Vagina (tissue), 2 donors: ENCODE data around the gene KLRB1.
"Not testable (repeated sequence)": the region's sequence is repeated elsewhere in the genome, so short reads cannot be mapped to it uniquely, and the experiment has no call there.

Source experiments
- CTCF ChIP-seq, 3 experiments: fragments of 450-650 bp in 2 of 3; fragments of 200-600 bp in 1 of 3; sonication (generic) in 1 of 3; IDR thresholded peaks; one replicate each; pipeline ENCODE4 v1.5.1; 2017 to 2019; ENCODE audit warnings: antibody characterized with exemption in 3 of 3, mild to moderate bottlenecking in 2 of 3, moderate library complexity in 2 of 3
- POLR2AphosphoS5 ChIP-seq, 2 donors: sonication (generic); formaldehyde crosslinking; IDR thresholded peaks; one replicate each; pipeline ENCODE4 v1.9.0; 2017; ENCODE audit warnings: antibody characterized with exemption in 2 of 2, mild to moderate bottlenecking in 2 of 2, low read depth in 1 of 2; ENCODE audit not compliant: insufficient read depth in 1 of 2

GRCh38 chr12:9567151-9567550 is 40.6 kb downstream of the KLRB1 start:
- not testable (repeated sequence) for TF ChIP-seq CTCF (IDR thresholded peaks at IDR 0.05); POLR2AphosphoS5 (IDR thresholded peaks at IDR 0.05; ENCODE audit: insufficient read depth in 1 of 2, low read depth in 1 of 2)
